HepG2 (cell line): Measurements from ENCODE around the gene WNT9A. TPM values are rescaled to one million over a fixed set of nuclear protein-coding genes. Genes with fewer than 3 reads are reported as not detected.

Experiments used
- ARNTL ChIP-seq: sonication (generic); formaldehyde crosslinking; IDR thresholded peaks from 2 replicates; pipeline ENCODE4 v1.4.0; 2020; ENCODE audit warnings: mild to moderate bottlenecking, missing genetic modification reagents
- CCDC6 ChIP-seq: sonication (generic); formaldehyde crosslinking; IDR thresholded peaks from 2 replicates; pipeline ENCODE4 v1.8.1; 2022; ENCODE audit warnings: mild to moderate bottlenecking, missing genetic modification reagents, moderate library complexity
- NFKB2 ChIP-seq: sonication (generic); formaldehyde crosslinking; IDR thresholded peaks from 2 replicates; pipeline ENCODE4 v1.4.0; 2020; ENCODE audit warnings: missing genetic modification reagents, borderline replicate concordance
- RAD21 ChIP-seq: fragments of 450-650 bp; formaldehyde crosslinking; IDR thresholded peaks from 2 replicates; pipeline ENCODE4 v1.5.0; 2020; ENCODE audit warnings: mild to moderate bottlenecking
- RBM22 ChIP-seq: fragments of 200-400 bp; formaldehyde crosslinking; optimal IDR thresholded peaks from 2 replicates; pipeline ENCODE3; 2017; ENCODE audit warnings: mild to moderate bottlenecking, low read length, moderate library complexity
- RBM39 ChIP-seq: fragments of 200-400 bp; formaldehyde crosslinking; IDR thresholded peaks from one replicate; pipeline ENCODE4 v1.6.1; 2018; ENCODE audit warnings: antibody characterized with exemption, mild to moderate bottlenecking, low read depth, low read length; ENCODE audit not compliant: poor library complexity, severe bottlenecking
- SP4 ChIP-seq: sonication (generic); formaldehyde crosslinking; IDR thresholded peaks from 2 replicates; pipeline ENCODE4 v1.8.1; 2023; ENCODE audit warnings: mild to moderate bottlenecking, missing genetic modification reagents
- YY1 ChIP-seq: IDR thresholded peaks from 2 replicates; pipeline ENCODE4 v1.6.1; 2011; ENCODE audit warnings: low read length, low read depth, moderate library complexity, mild to moderate bottlenecking; ENCODE audit not compliant: insufficient read depth, insufficient replicate concordance
- ZNF547 ChIP-seq: sonication (generic); formaldehyde crosslinking; IDR thresholded peaks from 2 replicates; pipeline ENCODE4 v1.5.1; 2020; ENCODE audit warnings: mild to moderate bottlenecking, missing genetic modification reagents
- ZNF557 ChIP-seq: sonication (generic); formaldehyde crosslinking; IDR thresholded peaks from 2 replicates; pipeline ENCODE4 v1.4.0; 2020; ENCODE audit warnings: missing genetic modification reagents
- ZNF563 ChIP-seq: sonication (generic); formaldehyde crosslinking; IDR thresholded peaks from 2 replicates; pipeline ENCODE4 v1.8.0; 2022; ENCODE audit warnings: mild to moderate bottlenecking, moderate library complexity, missing genetic modification reagents
- ZNF678 ChIP-seq: sonication (generic); formaldehyde crosslinking; IDR thresholded peaks from 2 replicates; pipeline ENCODE4 v1.4.0; 2020; ENCODE audit warnings: mild to moderate bottlenecking, missing genetic modification reagents
- ZSCAN20 ChIP-seq: sonication (generic); formaldehyde crosslinking; IDR thresholded peaks from 2 replicates; pipeline ENCODE4 v1.4.0; 2020; ENCODE audit warnings: missing genetic modification reagents, mild to moderate bottlenecking, borderline replicate concordance
- polyA plus RNA-seq, 8 experiments: library from polyadenylated mRNA; depleted of rRNA in 3 of 8; stranded (reverse) in 7 of 8; unstranded in 1 of 8; fragments of >200 nt; fragmentation: Illumina TruSeq in 4 of 8; extraction: Trizol in 4 of 8; gene quantifications; 2 replicates each; pipeline versions ENCODE4 v1.2.1 to v1.2.3, GENCODE V29; 2011 to 2016; ENCODE audit warnings: low read depth in 4 of 8, missing spikeins in 1 of 8, mixed read lengths in 1 of 8; ENCODE audit not compliant: insufficient read depth in 1 of 8
- total RNA-seq, 5 experiments: library from RNA; depleted of rRNA; stranded (reverse); fragments of >200 nt; fragmentation: Illumina TruSeq; extraction: Trizol; gene quantifications; 2 replicates each; pipeline ENCODE4 v1.2.3, GENCODE V29; 2016; ENCODE audit warnings: low read depth in 1 of 5
- TF ChIP-seq, protein P1 (sequence below): sonication (generic); formaldehyde crosslinking; IDR thresholded peaks from 2 replicates; pipeline ENCODE4 v1.8.0; 2022; ENCODE audit warnings: missing genetic modification reagents, mild to moderate bottlenecking, moderate library complexity, borderline replicate concordance
- TF ChIP-seq, protein P2 (sequence below): sonication (generic); formaldehyde crosslinking; IDR thresholded peaks from 2 replicates; pipeline ENCODE4 v1.4.0; 2020; ENCODE audit warnings: mild to moderate bottlenecking, missing genetic modification reagents
- TF ChIP-seq, protein P3 (sequence below): sonication (generic); formaldehyde crosslinking; IDR thresholded peaks from 2 replicates; pipeline ENCODE4 v1.4.0; 2020; ENCODE audit warnings: missing genetic modification reagents, mild to moderate bottlenecking, borderline replicate concordance
- TF ChIP-seq, protein P4 (sequence below): sonication (generic); formaldehyde crosslinking; IDR thresholded peaks from 2 replicates; pipeline ENCODE4 v1.4.0; 2020; ENCODE audit warnings: missing genetic modification reagents
- TF ChIP-seq, protein P5 (sequence below): sonication (generic); formaldehyde crosslinking; IDR thresholded peaks from 2 replicates; pipeline ENCODE4 v1.8.1; 2023; ENCODE audit warnings: mild to moderate bottlenecking, missing genetic modification reagents, borderline replicate concordance

Gene WNT9A
- total and polyA plus RNA-seq, 2 of the 13 experiments (the other 11 are each of a cell fraction or from before 2014, with no cell fraction given) = 0.04 TPM; not detected in 1

DNA sequence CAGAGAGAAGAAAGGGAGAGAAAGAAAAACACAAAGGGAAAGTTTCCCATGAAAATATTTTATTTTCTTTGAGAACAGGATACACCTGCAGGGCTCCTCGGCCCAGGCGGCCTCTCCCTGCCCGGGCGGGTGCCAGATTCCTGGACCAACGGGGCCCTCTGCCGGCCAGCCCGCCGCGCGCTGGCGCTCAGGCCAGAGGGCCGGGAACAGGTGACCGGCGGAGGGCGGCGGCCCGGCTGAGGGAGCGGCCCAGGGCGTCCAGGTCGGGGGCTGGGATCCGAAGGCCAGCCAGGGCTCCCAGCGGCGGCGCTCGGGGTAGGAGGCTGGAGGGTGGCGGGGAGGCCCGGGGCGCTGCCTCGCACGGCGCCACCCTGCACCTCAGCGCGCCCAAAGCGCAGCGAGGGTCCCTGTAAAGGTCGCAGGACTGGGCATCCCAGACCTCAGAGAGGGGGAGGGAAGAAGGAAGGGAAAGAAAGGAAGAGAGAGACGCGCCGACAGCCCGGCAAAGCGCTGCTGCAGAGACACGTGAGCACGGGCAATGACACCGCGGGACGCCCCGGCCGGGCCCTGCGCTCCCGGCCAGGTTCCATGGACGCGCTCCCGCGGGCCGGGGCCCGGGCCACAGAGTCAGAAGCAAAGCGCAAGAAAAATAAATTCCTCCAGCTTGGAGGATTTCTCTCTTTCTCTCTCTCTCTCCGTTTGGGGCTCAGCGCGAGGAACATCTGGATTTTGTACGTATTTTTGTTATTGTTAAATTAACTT is 927 bp downstream of the WNT9A start (continued):
- TF ChIP-seq, protein P1, sequence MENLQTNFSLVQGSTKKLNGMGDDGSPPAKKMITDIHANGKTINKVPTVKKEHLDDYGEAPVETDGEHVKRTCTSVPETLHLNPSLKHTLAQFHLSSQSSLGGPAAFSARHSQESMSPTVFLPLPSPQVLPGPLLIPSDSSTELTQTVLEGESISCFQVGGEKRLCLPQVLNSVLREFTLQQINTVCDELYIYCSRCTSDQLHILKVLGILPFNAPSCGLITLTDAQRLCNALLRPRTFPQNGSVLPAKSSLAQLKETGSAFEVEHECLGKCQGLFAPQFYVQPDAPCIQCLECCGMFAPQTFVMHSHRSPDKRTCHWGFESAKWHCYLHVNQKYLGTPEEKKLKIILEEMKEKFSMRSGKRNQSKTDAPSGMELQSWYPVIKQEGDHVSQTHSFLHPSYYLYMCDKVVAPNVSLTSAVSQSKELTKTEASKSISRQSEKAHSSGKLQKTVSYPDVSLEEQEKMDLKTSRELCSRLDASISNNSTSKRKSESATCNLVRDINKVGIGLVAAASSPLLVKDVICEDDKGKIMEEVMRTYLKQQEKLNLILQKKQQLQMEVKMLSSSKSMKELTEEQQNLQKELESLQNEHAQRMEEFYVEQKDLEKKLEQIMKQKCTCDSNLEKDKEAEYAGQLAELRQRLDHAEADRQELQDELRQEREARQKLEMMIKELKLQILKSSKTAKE (CRISPR knock-in tag) = no peak
- TF ChIP-seq ZSCAN20 (CRISPR knock-in tag) (peak; percentile 66; the same call in 1 of the 2 replicates), ZNF557 (no peak), SP4 (no peak), ZNF678 (CRISPR knock-in tag) (no peak; the same call in 1 of the 2 replicates), RAD21 (CRISPR knock-in tag) (peak; percentile 93), NFKB2 (CRISPR knock-in tag) (peak; percentile 42; the same call in 1 of the 2 replicates), ARNTL (CRISPR knock-in tag) (no peak), RBM39 (no peak), ZNF547 (CRISPR knock-in tag) (no peak), ZNF563 (CRISPR knock-in tag) (0 out of 2 replicates have a peak, but pooled peaks have one; percentile 26), CCDC6 (CRISPR knock-in tag) (no peak), RBM22 (no peak), YY1 (peak; percentile 28)
- TF ChIP-seq, protein P2, sequence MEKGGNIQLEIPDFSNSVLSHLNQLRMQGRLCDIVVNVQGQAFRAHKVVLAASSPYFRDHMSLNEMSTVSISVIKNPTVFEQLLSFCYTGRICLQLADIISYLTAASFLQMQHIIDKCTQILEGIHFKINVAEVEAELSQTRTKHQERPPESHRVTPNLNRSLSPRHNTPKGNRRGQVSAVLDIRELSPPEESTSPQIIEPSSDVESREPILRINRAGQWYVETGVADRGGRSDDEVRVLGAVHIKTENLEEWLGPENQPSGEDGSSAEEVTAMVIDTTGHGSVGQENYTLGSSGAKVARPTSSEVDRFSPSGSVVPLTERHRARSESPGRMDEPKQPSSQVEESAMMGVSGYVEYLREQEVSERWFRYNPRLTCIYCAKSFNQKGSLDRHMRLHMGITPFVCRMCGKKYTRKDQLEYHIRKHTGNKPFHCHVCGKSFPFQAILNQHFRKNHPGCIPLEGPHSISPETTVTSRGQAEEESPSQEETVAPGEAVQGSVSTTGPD = no peak
- TF ChIP-seq, protein P3, sequence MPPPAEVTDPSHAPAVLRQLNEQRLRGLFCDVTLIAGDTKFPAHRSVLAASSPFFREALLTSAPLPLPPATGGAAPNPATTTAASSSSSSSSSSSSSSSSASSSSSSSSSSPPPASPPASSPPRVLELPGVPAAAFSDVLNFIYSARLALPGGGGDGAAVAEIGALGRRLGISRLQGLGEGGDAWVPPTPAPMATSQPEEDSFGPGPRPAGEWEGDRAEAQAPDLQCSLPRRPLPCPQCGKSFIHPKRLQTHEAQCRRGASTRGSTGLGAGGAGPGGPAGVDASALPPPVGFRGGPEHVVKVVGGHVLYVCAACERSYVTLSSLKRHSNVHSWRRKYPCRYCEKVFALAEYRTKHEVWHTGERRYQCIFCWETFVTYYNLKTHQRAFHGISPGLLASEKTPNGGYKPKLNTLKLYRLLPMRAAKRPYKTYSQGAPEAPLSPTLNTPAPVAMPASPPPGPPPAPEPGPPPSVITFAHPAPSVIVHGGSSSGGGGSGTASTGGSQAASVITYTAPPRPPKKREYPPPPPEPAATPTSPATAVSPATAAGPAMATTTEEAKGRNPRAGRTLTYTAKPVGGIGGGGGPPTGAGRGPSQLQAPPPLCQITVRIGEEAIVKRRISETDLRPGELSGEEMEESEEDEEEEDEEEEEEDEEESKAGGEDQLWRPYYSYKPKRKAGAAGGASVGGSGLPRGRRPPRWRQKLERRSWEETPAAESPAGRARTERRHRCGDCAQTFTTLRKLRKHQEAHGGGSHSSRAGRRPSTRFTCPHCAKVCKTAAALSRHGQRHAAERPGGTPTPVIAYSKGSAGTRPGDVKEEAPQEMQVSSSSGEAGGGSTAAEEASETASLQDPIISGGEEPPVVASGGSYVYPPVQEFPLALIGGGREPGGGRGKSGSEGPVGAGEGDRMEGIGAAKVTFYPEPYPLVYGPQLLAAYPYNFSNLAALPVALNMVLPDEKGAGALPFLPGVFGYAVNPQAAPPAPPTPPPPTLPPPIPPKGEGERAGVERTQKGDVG (CRISPR knock-in tag) = no peak
- TF ChIP-seq, protein P4, sequence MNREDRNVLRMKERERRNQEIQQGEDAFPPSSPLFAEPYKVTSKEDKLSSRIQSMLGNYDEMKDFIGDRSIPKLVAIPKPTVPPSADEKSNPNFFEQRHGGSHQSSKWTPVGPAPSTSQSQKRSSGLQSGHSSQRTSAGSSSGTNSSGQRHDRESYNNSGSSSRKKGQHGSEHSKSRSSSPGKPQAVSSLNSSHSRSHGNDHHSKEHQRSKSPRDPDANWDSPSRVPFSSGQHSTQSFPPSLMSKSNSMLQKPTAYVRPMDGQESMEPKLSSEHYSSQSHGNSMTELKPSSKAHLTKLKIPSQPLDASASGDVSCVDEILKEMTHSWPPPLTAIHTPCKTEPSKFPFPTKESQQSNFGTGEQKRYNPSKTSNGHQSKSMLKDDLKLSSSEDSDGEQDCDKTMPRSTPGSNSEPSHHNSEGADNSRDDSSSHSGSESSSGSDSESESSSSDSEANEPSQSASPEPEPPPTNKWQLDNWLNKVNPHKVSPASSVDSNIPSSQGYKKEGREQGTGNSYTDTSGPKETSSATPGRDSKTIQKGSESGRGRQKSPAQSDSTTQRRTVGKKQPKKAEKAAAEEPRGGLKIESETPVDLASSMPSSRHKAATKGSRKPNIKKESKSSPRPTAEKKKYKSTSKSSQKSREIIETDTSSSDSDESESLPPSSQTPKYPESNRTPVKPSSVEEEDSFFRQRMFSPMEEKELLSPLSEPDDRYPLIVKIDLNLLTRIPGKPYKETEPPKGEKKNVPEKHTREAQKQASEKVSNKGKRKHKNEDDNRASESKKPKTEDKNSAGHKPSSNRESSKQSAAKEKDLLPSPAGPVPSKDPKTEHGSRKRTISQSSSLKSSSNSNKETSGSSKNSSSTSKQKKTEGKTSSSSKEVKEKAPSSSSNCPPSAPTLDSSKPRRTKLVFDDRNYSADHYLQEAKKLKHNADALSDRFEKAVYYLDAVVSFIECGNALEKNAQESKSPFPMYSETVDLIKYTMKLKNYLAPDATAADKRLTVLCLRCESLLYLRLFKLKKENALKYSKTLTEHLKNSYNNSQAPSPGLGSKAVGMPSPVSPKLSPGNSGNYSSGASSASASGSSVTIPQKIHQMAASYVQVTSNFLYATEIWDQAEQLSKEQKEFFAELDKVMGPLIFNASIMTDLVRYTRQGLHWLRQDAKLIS = no peak
- TF ChIP-seq, protein P5, sequence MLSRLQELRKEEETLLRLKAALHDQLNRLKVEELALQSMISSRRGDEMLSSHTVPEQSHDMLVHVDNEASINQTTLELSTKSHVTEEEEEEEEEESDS (CRISPR knock-in tag) = no peak
